ENCODE measurements around the gene CBX4. TPM values are rescaled to one million over a fixed set of nuclear protein-coding genes. Genes with fewer than 3 reads are reported as not detected.

Gene CBX4
- total and polyA plus RNA-seq, 2 of the 13 experiments (the other 11 are each of a cell fraction or from before 2014, with no cell fraction given): 25.8 to 50.8 TPM

GRCh38 chr17:79788989-79789942 is 50.0 kb downstream of the CBX4 start (continued):
- no peak for TF ChIP-seq MED8 (CRISPR knock-in tag; IDR thresholded peaks at IDR 0.05; ENCODE audit: insufficient replicate concordance)
- TF ChIP-seq ZNF160 (CRISPR knock-in tag; IDR thresholded peaks at IDR 0.05): no peak
- TF ChIP-seq THAP9 (CRISPR knock-in tag; IDR thresholded peaks at IDR 0.05; ENCODE audit: borderline replicate concordance): peak; percentile 9; the same call in 1 of the 2 replicates
- no peak for TF ChIP-seq ZMAT3 (CRISPR knock-in tag; conservative IDR thresholded peaks at IDR 0.05)
- no peak for TF ChIP-seq MZF1 (CRISPR knock-in tag; IDR thresholded peaks at IDR 0.05; ENCODE audit: borderline replicate concordance)
- TF ChIP-seq NR2F2 (IDR thresholded peaks at IDR 0.05; ENCODE audit: borderline replicate concordance, low read depth): no peak
- TF ChIP-seq ZNF484 (CRISPR knock-in tag; IDR thresholded peaks at IDR 0.05; ENCODE audit: borderline replicate concordance, low read depth): no peak
- TF ChIP-seq RFXANK (CRISPR knock-in tag; IDR thresholded peaks at IDR 0.05): no peak
- no peak for TF ChIP-seq HDAC6 (IDR thresholded peaks at IDR 0.05; ENCODE audit: low read depth, low read length)
- TF ChIP-seq ZNF407 (CRISPR knock-in tag; IDR thresholded peaks at IDR 0.05; ENCODE audit: not compliant biosample characterization): no peak
- no peak for TF ChIP-seq MXD4 (CRISPR knock-in tag; IDR thresholded peaks at IDR 0.05)
- no peak for TF ChIP-seq SMARCC2 (IDR thresholded peaks at IDR 0.05)
- no peak for TF ChIP-seq NRL (CRISPR knock-in tag; IDR thresholded peaks at IDR 0.05; ENCODE audit: borderline replicate concordance)
- no peak for TF ChIP-seq SNAPC2 (CRISPR knock-in tag; IDR thresholded peaks at IDR 0.05)
- TF ChIP-seq PBX3 (CRISPR knock-in tag; IDR thresholded peaks at IDR 0.05; ENCODE audit: borderline replicate concordance): no peak
- TF ChIP-seq RBM39 (IDR thresholded peaks at IDR 0.05; ENCODE audit: low read depth, low read length, poor library complexity, severe bottlenecking): no peak
